ENCODE measurements around the gene NTF3.

DNA sequence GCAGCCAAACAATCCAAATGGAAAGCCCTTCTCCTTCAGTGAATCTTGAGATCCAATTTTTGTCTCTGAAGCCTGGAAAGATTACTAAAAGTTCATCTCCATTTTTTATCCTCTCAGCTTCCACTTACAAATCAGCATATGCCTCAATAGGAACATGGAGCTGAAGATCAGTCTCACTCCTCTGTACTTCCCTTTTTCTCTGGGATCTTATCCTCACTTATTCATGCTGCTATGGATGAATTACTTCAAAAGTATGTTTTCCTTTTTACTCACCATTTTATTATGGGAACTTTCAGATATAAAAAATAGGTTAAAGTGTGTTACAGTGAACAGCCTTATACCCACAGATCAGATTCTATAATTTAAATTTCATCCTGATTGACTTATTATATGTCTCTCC lies 14.4 kb upstream of the NTF3 start:
- TF ChIP-seq POLR2AphosphoS5 (IDR thresholded peaks at IDR 0.05; ENCODE audit: low read depth, low read length) (no peak), POLR2A (IDR thresholded peaks at IDR 0.05; ENCODE audit: low read depth, low read length) (no peak), TAF1 (IDR thresholded peaks at IDR 0.05; ENCODE audit: borderline replicate concordance, low read depth, low read length) (no peak)

Data from GM12892 (cell line).